ENCODE data around the gene VCL.

GRCh38 chr10:74026428-74027015 lies 28.6 kb downstream of the VCL start:
- TF ChIP-seq CTCF (IDR thresholded peaks at IDR 0.05) = no peak
- TF ChIP-seq EP300 (IDR thresholded peaks at IDR 0.05) = no peak

Measured in suprapubic skin (tissue), 3 donors.